K562 (cell line): ENCODE data around the gene ZNF438. TPM values are rescaled to one million over a fixed set of nuclear protein-coding genes. Genes with fewer than 3 reads are reported as not detected.

ENCODE experiments used
- ATAC-seq: fragments of 200-7000 bp; cut with Tn5 transposase; 3 replicates; pipeline ENCODE4 v1.9.1; 2020; ENCODE audit warnings: moderate library complexity
- BruUV-seq: library from RNA; stranded (reverse); fragments of 400-500 nt; replicated peaks from 2 replicates; lab custom pipeline; 2021; lab: Mats Ljungman, UMichigan
- CTCF ChIA-PET: fragments of 300-600 bp; formaldehyde crosslinking; extraction: SDS; loops from one replicate; lab custom pipeline; 2021; ENCODE audit warnings: low intra/inter-chr PET ratio; lab: Yijun Ruan, JAX
- POLR2A ChIA-PET: fragments of 300-600, 350-650 bp; sonication (Branson Sonifier 250); formaldehyde crosslinking; extraction: SDS; loops from one replicate; lab custom pipeline; 2021; ENCODE audit warnings: antibody characterized with exemption, inconsistent platforms; lab: Yijun Ruan, JAX
- DNase-seq, 4 experiments: peaks; one replicate each; pipeline versions ENCODE4 v3.0.0 to v3.0.0-alpha.2; 2011 to 2018; ENCODE audit warnings: low spot score in 3 of 4, mixed read lengths in 3 of 4; ENCODE audit errors: extremely low read depth in 1 of 4
- FAIRE-seq: peaks from 2 replicates; lab custom pipeline; 2011; peaks lifted over from hg19 to GRCh38; lab: Jason Lieb, UNC
- H2AFZ ChIP-seq: 2 replicates; pipeline ENCODE4 v1.6.0; 2011; ENCODE audit warnings: low read depth, low read length, control low read depth, inconsistent platforms
- H3K27ac ChIP-seq: fragments of 200-600 bp; 3 replicates; pipeline ENCODE4 v1.8.0; 2011; ENCODE audit warnings: low read depth, mild to moderate bottlenecking, control low read depth, inconsistent platforms, low read length, moderate library complexity, mixed read lengths; ENCODE audit errors: extremely low read depth
- H3K27me3 ChIP-seq, 2 experiments: fragments of 300-600 bp in 1 of 2; 2 replicates in 1 of 2; 3 replicates in 1 of 2; pipeline versions ENCODE4 v1.6.0 to v1.8.0; 2011; ENCODE audit warnings: inconsistent platforms in 2 of 2, low read length in 2 of 2, mild to moderate bottlenecking in 1 of 2, mixed read lengths in 1 of 2, moderate library complexity in 1 of 2; ENCODE audit not compliant: control insufficient read depth in 2 of 2, insufficient read depth in 2 of 2
- H3K36me3 ChIP-seq: fragments of 300-600 bp; 3 replicates; pipeline ENCODE4 v1.8.0; 2011; ENCODE audit warnings: mild to moderate bottlenecking, low read length, inconsistent platforms; ENCODE audit not compliant: control insufficient read depth, insufficient read depth
- H3K4me1 ChIP-seq, 2 experiments: fragments of 200-600 bp in 1 of 2; replicated peaks in 1 of 2; 2 replicates in 1 of 2; 3 replicates in 1 of 2; pipeline versions ENCODE4 v1.5.1 to v1.8.0; 2011; ENCODE audit warnings: inconsistent platforms in 2 of 2, low read length in 2 of 2, mild to moderate bottlenecking in 1 of 2, mixed read lengths in 1 of 2, moderate library complexity in 1 of 2; ENCODE audit not compliant: control insufficient read depth in 2 of 2, insufficient read depth in 2 of 2
- H3K4me2 ChIP-seq: 2 replicates; pipeline ENCODE4 v1.6.1; 2011; ENCODE audit warnings: low read length, control low read depth, inconsistent platforms, mixed read lengths; ENCODE audit not compliant: insufficient read depth
- H3K4me3 ChIP-seq: fragments of 200-600 bp; sonication (generic), shearing (Covaris generic); 2 replicates; pipeline ENCODE4 v1.5.1; 2016; ENCODE audit warnings: control low read depth, inconsistent platforms
- H3K79me2 ChIP-seq: fragments of 200-600 bp; 3 replicates; pipeline ENCODE4 v1.8.0; 2011; ENCODE audit warnings: low read length, inconsistent platforms; ENCODE audit not compliant: control insufficient read depth, insufficient read depth
- H3K9ac ChIP-seq, 2 experiments: 2 replicates each; pipeline versions ENCODE4 v1.6.0 to v1.6.1; 2011; ENCODE audit warnings: low read depth in 2 of 2, low read length in 2 of 2, control low read depth in 1 of 2, inconsistent platforms in 1 of 2, mild to moderate bottlenecking in 1 of 2, mixed read lengths in 1 of 2; ENCODE audit not compliant: insufficient read depth in 1 of 2
- H3K9me1 ChIP-seq: one replicate; pipeline ENCODE4 v1.6.0; 2011; ENCODE audit warnings: inconsistent platforms, mild to moderate bottlenecking, low read length, moderate library complexity; ENCODE audit not compliant: control insufficient read depth, insufficient read depth
- H3K9me3 ChIP-seq: replicated peaks from 2 replicates; pipeline ENCODE4 v1.5.1; 2011; ENCODE audit warnings: low read depth, low read length, inconsistent platforms; ENCODE audit not compliant: control insufficient read depth, insufficient read depth
- H4K20me1 ChIP-seq: replicated peaks from 2 replicates; pipeline ENCODE4 v1.6.1; 2011; ENCODE audit warnings: low read length, inconsistent platforms, mixed read lengths; ENCODE audit not compliant: control insufficient read depth, insufficient read depth
- ASH1L ChIP-seq: fragments of 450-650 bp; IDR thresholded peaks from 2 replicates; pipeline ENCODE4 v1.6.1; 2018; ENCODE audit warnings: borderline replicate concordance, mild to moderate bottlenecking, low read depth; ENCODE audit not compliant: partially characterized antibody
- HES1 ChIP-seq: fragments of 450-650 bp; IDR thresholded peaks from 2 replicates; pipeline ENCODE4 v1.6.1; 2016; ENCODE audit warnings: low read depth, mild to moderate bottlenecking, moderate library complexity
- SP1 ChIP-seq: sonication (generic); formaldehyde crosslinking; IDR thresholded peaks from 2 replicates; pipeline ENCODE4 v1.8.1; 2022; ENCODE audit warnings: mild to moderate bottlenecking, missing genetic modification reagents
- THAP12 ChIP-seq: fragments of 250-450 bp; sonication (Bioruptor Pico); IDR thresholded peaks from 2 replicates; pipeline ENCODE4 v1.9.0; 2021; ENCODE audit warnings: mild to moderate bottlenecking, inconsistent platforms
- ZBTB5 ChIP-seq: fragments of 450-650 bp; IDR thresholded peaks from 2 replicates; pipeline ENCODE4 v1.6.1; 2017; ENCODE audit warnings: antibody characterized with exemption
- WGBS: fragments of 100-300 bp; shearing (Covaris generic); methylation state at CpG from one replicate; pipeline ENCODE4 v1.1.6; 2016; ENCODE audit warnings: low coverage, mixed read lengths; ENCODE audit not compliant: insufficient coverage; ENCODE audit errors: missing lambda C conversion rate; 5-methylcytosine and 5-hydroxymethylcytosine counted together
- in situ Hi-C: fragments of 300-500 bp; cut with MboI; formaldehyde crosslinking; loops from 4 replicates; pipeline ENCODE4 v1.15.0; 2018; ENCODE audit warnings: inconsistent platforms, mixed read lengths
- intact Hi-C: fragments of 100-400 bp; cut with micrococcal nuclease; formaldehyde crosslinking; loops from 2 replicates; pipeline ENCODE4 v1.14.2; 2022
- polyA plus RNA-seq, 8 experiments: library from polyadenylated mRNA; depleted of rRNA in 4 of 8; stranded (reverse) in 5 of 8; unstranded in 3 of 8; fragments of >200 nt; fragmentation: Nextera tagmentation in 2 of 8; fragmentation: Illumina TruSeq in 1 of 8; extraction: Ambion mirVana in 2 of 8; extraction: Trizol in 1 of 8; gene quantifications; 2 replicates each; pipeline versions ENCODE4 v1.2.1 to v1.2.3, GENCODE V29; 2011 to 2014; ENCODE audit warnings: inconsistent platforms in 1 of 8, missing spikeins in 1 of 8
- total RNA-seq, 7 experiments: library from RNA; depleted of rRNA in 6 of 7; stranded (reverse); fragments of >200 nt in 6 of 7; fragmentation: Illumina TruSeq in 2 of 7; extraction: Trizol in 2 of 7; gene quantifications; 2 replicates each; pipeline versions ENCODE4 v1.2.1 to v1.2.3, GENCODE V29; 2011 to 2021; ENCODE audit warnings: low replicate concordance in 1 of 7

ZNF438 gene
- total and polyA plus RNA-seq, 9 of the 15 experiments (the other 6 are each of a cell fraction or from before 2014, with no cell fraction given): 0.45 to 1.5 (median 0.91) TPM

- H3K4me3 ChIP-seq: no peak overlapping the region
- no TSS peak for BruUV-seq
- 0% methylated on average over 5 of the region's 5 CpGs for WGBS
- H3K27me3 ChIP-seq: peaks cover 6 to 15% of the 10 kb centered on the region in 2 experiments
- in situ Hi-C loops (no loop called here), intact Hi-C loops (no loop called here)
- H3K9ac ChIP-seq: no peak overlapping the region
- no peak overlapping the region for H3K4me2 ChIP-seq
- ChIA-PET POLR2A (interaction anchor here (0.5 kb wide), 1 partner anchor 430 kb away, joined by 3 read pairs; no protein-coding TSS in a partner anchor), CTCF (no interaction called here)
- H3K79me2 ChIP-seq: no peaks in the 10 kb centered on the region
- H3K9me1 ChIP-seq: no peaks in the 10 kb centered on the region
- ATAC-seq (no peak), DNase-seq (no peak), FAIRE-seq (no peak)
- no peaks in the 10 kb centered on the region for H3K36me3 ChIP-seq
- no peaks in the 10 kb centered on the region for H4K20me1 ChIP-seq
- H3K4me1 ChIP-seq: no peaks in the 10 kb centered on the region
- H3K27ac ChIP-seq: no peak overlapping the region
- H3K9me3 ChIP-seq: no peaks in the 10 kb centered on the region
- H2AFZ ChIP-seq: no peak overlapping the region
- TF ChIP-seq SP1 (CRISPR knock-in tag) (no peak), ZBTB5 (no peak), HES1 (no peak), ASH1L (no peak), THAP12 (CRISPR knock-in tag) (no peak)
These were observed 227.8 kb downstream of the ZNF438 start for GRCh38 chr10:30803892-30804322.
